Measurements from ENCODE around the gene CYTH1. TPM values are rescaled to one million over a fixed set of nuclear protein-coding genes. Genes with fewer than 3 reads are reported as not detected.

The CYTH1 gene
- total RNA-seq, 1 donor from 2014 or later = 28.9 TPM

- Histone ChIP-seq H3K4me1 (peaks cover 14% of the 10 kb centered on the region), H3K9me3 (replicated peaks) (no peaks in the 10 kb centered on the region), H3K36me3 (peaks cover 76% of the 10 kb centered on the region), H3K27me3 (ENCODE audit: low read depth) (no peaks in the 10 kb centered on the region), H3K27ac (replicated peaks) (no peak overlapping the region), H3K4me3 (no peak overlapping the region)
- DNase-seq = no peak
- intact Hi-C loops (cut with micrococcal nuclease) = no loop called here
- TF ChIP-seq CTCF (IDR thresholded peaks at IDR 0.05; ENCODE audit: borderline replicate concordance) = no peak
Observed at GRCh38 chr17:78675316-78675616, 106.8 kb downstream of the CYTH1 start.

GRCh38 chr17:78674595-78675315, 107.3 kb downstream of the CYTH1 start:
- H3K9me3 ChIP-seq (replicated peaks) = no peaks in the 10 kb centered on the region
- intact Hi-C loops (cut with micrococcal nuclease) = no loop called here
- H3K4me1 ChIP-seq = peaks cover 14% of the 10 kb centered on the region
- no peak for TF ChIP-seq CTCF (IDR thresholded peaks at IDR 0.05; ENCODE audit: borderline replicate concordance)
- DNase-seq = no peak
- no peaks in the 10 kb centered on the region for H3K27me3 ChIP-seq (ENCODE audit: low read depth)
- H3K4me3 ChIP-seq = no peak overlapping the region
- peaks cover 71% of the 10 kb centered on the region for H3K36me3 ChIP-seq
- H3K27ac ChIP-seq (replicated peaks) = no peak overlapping the region

GRCh38 chr17:78674156-78674555, 107.9 kb downstream of the CYTH1 start:
- Histone ChIP-seq H3K9me3 (replicated peaks) (no peaks in the 10 kb centered on the region), H3K36me3 (peaks cover 65% of the 10 kb centered on the region), H3K4me3 (no peak overlapping the region), H3K27ac (replicated peaks) (no peak overlapping the region), H3K27me3 (ENCODE audit: low read depth) (no peaks in the 10 kb centered on the region), H3K4me1 (peaks cover 14% of the 10 kb centered on the region)
- no peak for TF ChIP-seq CTCF (IDR thresholded peaks at IDR 0.05; ENCODE audit: borderline replicate concordance)
- intact Hi-C loops (cut with micrococcal nuclease) = no loop called here
- DNase-seq = no peak

- peaks cover 57% of the 10 kb centered on the region for H3K36me3 ChIP-seq
- H3K27me3 ChIP-seq (ENCODE audit: low read depth) = no peaks in the 10 kb centered on the region
- no peak for TF ChIP-seq CTCF (IDR thresholded peaks at IDR 0.05; ENCODE audit: borderline replicate concordance)
- no peaks in the 10 kb centered on the region for H3K9me3 ChIP-seq (replicated peaks)
- intact Hi-C loops (cut with micrococcal nuclease) = no loop called here
- no peak overlapping the region for H3K27ac ChIP-seq (replicated peaks)
- no peak for DNase-seq
- H3K4me1 ChIP-seq = peaks cover 14% of the 10 kb centered on the region
- H3K4me3 ChIP-seq = no peak overlapping the region
Observed at GRCh38 chr17:78673395-78673794, 108.7 kb downstream of the CYTH1 start.

GRCh38 chr17:78672871-78673371, 109.2 kb downstream of the CYTH1 start:
- Histone ChIP-seq H3K27ac (replicated peaks) (no peak overlapping the region), H3K4me1 (peaks cover 14% of the 10 kb centered on the region), H3K36me3 (peaks cover 52% of the 10 kb centered on the region), H3K9me3 (replicated peaks) (no peaks in the 10 kb centered on the region), H3K4me3 (no peak overlapping the region), H3K27me3 (ENCODE audit: low read depth) (no peaks in the 10 kb centered on the region)
- intact Hi-C loops (cut with micrococcal nuclease) = no loop called here
- no peak for DNase-seq
- no peak for TF ChIP-seq CTCF (IDR thresholded peaks at IDR 0.05; ENCODE audit: borderline replicate concordance)

Measured in left ventricle myocardium inferior (tissue), 1 donor.